ENCODE results near the gene ATRAID.

- TF ChIP-seq, protein P1, sequence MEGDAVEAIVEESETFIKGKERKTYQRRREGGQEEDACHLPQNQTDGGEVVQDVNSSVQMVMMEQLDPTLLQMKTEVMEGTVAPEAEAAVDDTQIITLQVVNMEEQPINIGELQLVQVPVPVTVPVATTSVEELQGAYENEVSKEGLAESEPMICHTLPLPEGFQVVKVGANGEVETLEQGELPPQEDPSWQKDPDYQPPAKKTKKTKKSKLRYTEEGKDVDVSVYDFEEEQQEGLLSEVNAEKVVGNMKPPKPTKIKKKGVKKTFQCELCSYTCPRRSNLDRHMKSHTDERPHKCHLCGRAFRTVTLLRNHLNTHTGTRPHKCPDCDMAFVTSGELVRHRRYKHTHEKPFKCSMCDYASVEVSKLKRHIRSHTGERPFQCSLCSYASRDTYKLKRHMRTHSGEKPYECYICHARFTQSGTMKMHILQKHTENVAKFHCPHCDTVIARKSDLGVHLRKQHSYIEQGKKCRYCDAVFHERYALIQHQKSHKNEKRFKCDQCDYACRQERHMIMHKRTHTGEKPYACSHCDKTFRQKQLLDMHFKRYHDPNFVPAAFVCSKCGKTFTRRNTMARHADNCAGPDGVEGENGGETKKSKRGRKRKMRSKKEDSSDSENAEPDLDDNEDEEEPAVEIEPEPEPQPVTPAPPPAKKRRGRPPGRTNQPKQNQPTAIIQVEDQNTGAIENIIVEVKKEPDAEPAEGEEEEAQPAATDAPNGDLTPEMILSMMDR (IDR thresholded peaks at IDR 0.05) = no peak
- no peak for TF ChIP-seq POLR2A (IDR thresholded peaks at IDR 0.05)
Measured at GRCh38 chr2:27162151-27163121, 49.4 kb upstream of the ATRAID start.
